ENCODE data around the gene USP34. TPM values are rescaled to one million over a fixed set of nuclear protein-coding genes. Genes with fewer than 3 reads are reported as not detected.

Gene USP34
- total RNA-seq, 1 experiment from 2014 or later, result 91.4 TPM

GRCh38 chr2:61520261-61520660 is 49.4 kb upstream of the USP34 start:
- ChIA-PET CTCF (no interaction called here), POLR2A (interaction anchor here (0.6 kb wide), 1 partner anchor 138 kb away, joined by 5 read pairs; no protein-coding TSS in a partner anchor)
- DNase-seq (ENCODE audit: low read depth, low spot score) (no peak), ATAC-seq (no peak)
- no peak overlapping the region for H3K4me3 ChIP-seq (ENCODE audit: low read depth in 2 of 2, low read length in 2 of 2)
- peaks cover 37% of the 10 kb centered on the region for H3K36me3 ChIP-seq (ENCODE audit: control insufficient read depth, insufficient read depth, low read length)
- H3K27me3 ChIP-seq (ENCODE audit: control insufficient read depth, insufficient read depth, low read length), result no peaks in the 10 kb centered on the region
- no peak overlapping the region for H3K27ac ChIP-seq (ENCODE audit: low read length)
- BruUV-seq (replicated peaks), result no TSS peak
- H3K4me1 ChIP-seq (ENCODE audit: control insufficient read depth, insufficient read depth, low read length), result no peaks in the 10 kb centered on the region; the same call in 1 of the 2 replicates
- in situ Hi-C loops (cut with HindIII; ENCODE audit: low pct_unique_long_range_greater_than_20kb, low sequenced_read_pairs) (no loop called here), intact Hi-C loops (cut with micrococcal nuclease; ENCODE audit: unreplicated experiment) (no loop called here)
- no peak for TF ChIP-seq TCF7L2 (IDR thresholded peaks at IDR 0.05; ENCODE audit: low read depth, low read length)
- no peak for TF ChIP-seq REST (IDR thresholded peaks at IDR 0.05; ENCODE audit: insufficient read depth in 1 of 2, low read depth in 2 of 2, low read length in 1 of 2)
- no peak for TF ChIP-seq CTCF (IDR thresholded peaks at IDR 0.05)
- no peak for TF ChIP-seq POLR2AphosphoS5 (IDR thresholded peaks at IDR 0.05; ENCODE audit: low read depth, low read length)
- no peak for TF ChIP-seq SIN3A (IDR thresholded peaks at IDR 0.05; ENCODE audit: borderline replicate concordance, insufficient read depth, low read depth, low read length)
- H3K9me3 ChIP-seq (ENCODE audit: control insufficient read depth, insufficient read depth, low read depth, low read length), result no peaks in the 10 kb centered on the region

- H3K27ac ChIP-seq (ENCODE audit: low read length), result no peak overlapping the region
- ChIA-PET CTCF (interaction anchor here (1.0 kb wide), 1 partner anchor 288 kb away, joined by 3 read pairs; no protein-coding TSS in a partner anchor), POLR2A (interaction anchor here (0.6 kb wide), 1 partner anchor 331 kb away, joined by 5 read pairs; no protein-coding TSS in a partner anchor)
- in situ Hi-C loops (cut with HindIII; ENCODE audit: low pct_unique_long_range_greater_than_20kb, low sequenced_read_pairs) (no loop called here), intact Hi-C loops (cut with micrococcal nuclease; ENCODE audit: unreplicated experiment) (no loop called here)
- no peaks in the 10 kb centered on the region for H3K4me1 ChIP-seq (ENCODE audit: control insufficient read depth, insufficient read depth, low read length)
- H3K36me3 ChIP-seq (ENCODE audit: control insufficient read depth, insufficient read depth, low read length), result peaks cover 3% of the 10 kb centered on the region; the same call in 1 of the 2 replicates
- H3K9me3 ChIP-seq (ENCODE audit: control insufficient read depth, insufficient read depth, low read depth, low read length), result no peaks in the 10 kb centered on the region
- ATAC-seq (no peak), DNase-seq (ENCODE audit: low read depth, low spot score) (no peak)
- no peak for TF ChIP-seq POLR2AphosphoS5 (IDR thresholded peaks at IDR 0.05; ENCODE audit: low read depth, low read length)
- no peak for TF ChIP-seq CTCF (IDR thresholded peaks at IDR 0.05)
- TF ChIP-seq REST (IDR thresholded peaks at IDR 0.05; ENCODE audit: insufficient read depth in 1 of 2, low read depth in 2 of 2, low read length in 1 of 2), result no peak
- TF ChIP-seq SIN3A (IDR thresholded peaks at IDR 0.05; ENCODE audit: borderline replicate concordance, insufficient read depth, low read depth, low read length), result no peak
- no peak for TF ChIP-seq TCF7L2 (IDR thresholded peaks at IDR 0.05; ENCODE audit: low read depth, low read length)
- BruUV-seq (replicated peaks), result no TSS peak
- no peaks in the 10 kb centered on the region for H3K27me3 ChIP-seq (ENCODE audit: control insufficient read depth, insufficient read depth, low read length)
- H3K4me3 ChIP-seq (ENCODE audit: low read depth in 2 of 2, low read length in 2 of 2), result no peak overlapping the region
Observed at GRCh38 chr2:61512768-61513398, 42.0 kb upstream of the USP34 start.
